H1 (cell line): ENCODE measurements around the gene SGMS1. TPM values are rescaled to one million over a fixed set of nuclear protein-coding genes. Genes with fewer than 3 reads are reported as not detected.

Source experiments
- CTCF ChIA-PET: fragments of 300-600 bp; sonication (Branson Sonifier 250); formaldehyde crosslinking; loops from one replicate; lab custom pipeline; 2021; ENCODE audit not compliant: partially characterized antibody; lab: Charles Lee
- POLR2A ChIA-PET: fragments of 300-600 bp; sonication (Branson Sonifier 250); formaldehyde crosslinking; loops from one replicate; lab custom pipeline; 2021; ENCODE audit warnings: inconsistent platforms; ENCODE audit not compliant: partially characterized antibody; lab: Charles Lee
- DNase-seq, 2 experiments: peaks; one replicate each; pipeline versions ENCODE4 v3.0.0 to v3.0.0-alpha.2; 2010 to 2022; ENCODE audit warnings: low spot score in 2 of 2, low read depth in 1 of 2, mixed read lengths in 1 of 2
- FAIRE-seq: peaks from 2 replicates; lab custom pipeline; 2011; peaks lifted over from hg19 to GRCh38; lab: Jason Lieb, UNC
- H2AFZ ChIP-seq: 2 replicates; pipeline ENCODE4 v1.8.1; 2012; ENCODE audit warnings: low read length, inconsistent platforms
- H2AK5ac ChIP-seq: 2 replicates; pipeline ENCODE4 v1.6.1; 2013; ENCODE audit warnings: low read depth, low read length
- H2BK120ac ChIP-seq: replicated peaks from 2 replicates; pipeline ENCODE3; 2013; ENCODE audit warnings: low read depth, low read length, inconsistent platforms
- H2BK12ac ChIP-seq: 2 replicates; pipeline ENCODE4 v1.6.1; 2013; ENCODE audit warnings: low read depth, low read length
- H2BK15ac ChIP-seq: 2 replicates; pipeline ENCODE4 v1.6.1; 2013; ENCODE audit warnings: low read length
- H2BK20ac ChIP-seq: 2 replicates; pipeline ENCODE4 v1.6.1; 2013; ENCODE audit warnings: low read length
- H2BK5ac ChIP-seq: 2 replicates; pipeline ENCODE4 v1.6.1; 2013; ENCODE audit warnings: low read depth, low read length
- H3K14ac ChIP-seq: 2 replicates; pipeline ENCODE4 v1.6.1; 2013; ENCODE audit warnings: inconsistent platforms; ENCODE audit not compliant: insufficient read length
- H3K18ac ChIP-seq: 2 replicates; pipeline ENCODE4 v1.6.1; 2013; ENCODE audit warnings: low read length; ENCODE audit errors: extremely low read depth
- H3K23ac ChIP-seq: 2 replicates; pipeline ENCODE4 v1.6.1; 2013; ENCODE audit warnings: inconsistent platforms; ENCODE audit not compliant: insufficient read length
- H3K23me2 ChIP-seq: 2 replicates; pipeline ENCODE4 v1.6.1; 2013; ENCODE audit warnings: low read depth, low read length
- H3K27ac ChIP-seq: 2 replicates; pipeline ENCODE4 v1.6.1; 2011; ENCODE audit warnings: low read depth, low read length, inconsistent platforms
- H3K27me3 ChIP-seq, 4 experiments: replicated peaks in 1 of 4; 1 replicate in 1 of 4; 2 replicates in 3 of 4; pipeline versions ENCODE4 v1.6.1 to v1.8.1; 2011 to 2013; ENCODE audit warnings: low read length in 3 of 4, mild to moderate bottlenecking in 3 of 4, inconsistent platforms in 2 of 4, mixed read lengths in 2 of 4, moderate library complexity in 1 of 4; ENCODE audit not compliant: control insufficient read depth in 3 of 4, insufficient read depth in 3 of 4; ENCODE audit errors: extremely low read depth in 1 of 4
- H3K36me3 ChIP-seq, 4 experiments: 2 replicates each; pipeline versions ENCODE4 v1.6.1 to v1.8.1; 2011 to 2013; ENCODE audit warnings: mild to moderate bottlenecking in 4 of 4, low read length in 3 of 4, moderate library complexity in 2 of 4, control low read depth in 1 of 4, inconsistent platforms in 1 of 4; ENCODE audit not compliant: insufficient read depth in 4 of 4, control insufficient read depth in 2 of 4
- H3K4ac ChIP-seq: replicated peaks from 2 replicates; pipeline ENCODE3; 2013; ENCODE audit warnings: low read length, low read depth, mixed read lengths, inconsistent platforms; ENCODE audit not compliant: insufficient read length
- H3K4me1 ChIP-seq, 4 experiments: replicated peaks in 1 of 4; 1 replicate in 1 of 4; 2 replicates in 3 of 4; pipeline versions ENCODE4 v1.6.1 to v1.8.1; 2011 to 2013; ENCODE audit warnings: low read length in 3 of 4, inconsistent platforms in 2 of 4, mixed read lengths in 1 of 4; ENCODE audit not compliant: insufficient read depth in 4 of 4, control insufficient read depth in 3 of 4
- H3K4me2 ChIP-seq, 2 experiments: 2 replicates each; pipeline versions ENCODE4 v1.6.1 to v1.8.1; 2011 to 2013; ENCODE audit warnings: low read depth in 2 of 2, low read length in 2 of 2, control low read depth in 1 of 2, inconsistent platforms in 1 of 2, mild to moderate bottlenecking in 1 of 2; ENCODE audit not compliant: insufficient read depth in 1 of 2
- H3K4me3 ChIP-seq, 4 experiments: fragments of 200-600, 300-600 bp in 1 of 4; sonication (generic), shearing (Covaris generic), sonication (Bioruptor Twin) in 1 of 4; 2 replicates each; pipeline versions ENCODE4 v1.5.1 to v1.8.1; 2011 to 2016; ENCODE audit warnings: low read length in 4 of 4, low read depth in 3 of 4, control low read depth in 2 of 4, inconsistent platforms in 2 of 4, mild to moderate bottlenecking in 2 of 4, mixed read lengths in 1 of 4, moderate library complexity in 1 of 4; ENCODE audit not compliant: insufficient read depth in 2 of 4; ENCODE audit errors: extremely low read depth in 1 of 4
- H3K56ac ChIP-seq: replicated peaks from 2 replicates; pipeline ENCODE3; 2013; ENCODE audit warnings: low read depth, mild to moderate bottlenecking, mixed read lengths, low read length, inconsistent platforms; ENCODE audit not compliant: insufficient read length
- H3K79me1 ChIP-seq: 2 replicates; pipeline ENCODE4 v1.6.1; 2013; ENCODE audit warnings: low read depth, low read length, control low read depth
- H3K79me2 ChIP-seq, 2 experiments: 2 replicates each; pipeline versions ENCODE4 v1.6.1 to v1.8.1; 2012 to 2013; ENCODE audit warnings: low read length in 2 of 2, mild to moderate bottlenecking in 2 of 2, inconsistent platforms in 1 of 2; ENCODE audit not compliant: insufficient read depth in 2 of 2, control insufficient read depth in 1 of 2
- H3K9ac ChIP-seq, 4 experiments: replicated peaks in 1 of 4; 1 replicate in 1 of 4; 2 replicates in 3 of 4; pipeline versions ENCODE4 v1.6.1 to v1.8.1; 2011 to 2013; ENCODE audit warnings: low read depth in 3 of 4, low read length in 3 of 4, control low read depth in 2 of 4, mild to moderate bottlenecking in 2 of 4, moderate library complexity in 2 of 4, inconsistent platforms in 1 of 4; ENCODE audit errors: extremely low read depth in 1 of 4
- H3K9me3 ChIP-seq, 2 experiments: 2 replicates each; pipeline versions ENCODE4 v1.6.1 to v1.8.1; 2012 to 2013; ENCODE audit warnings: mild to moderate bottlenecking in 2 of 2, moderate library complexity in 2 of 2, control low read depth in 1 of 2, inconsistent platforms in 1 of 2, low read depth in 1 of 2, low read length in 1 of 2, mixed read lengths in 1 of 2; ENCODE audit not compliant: insufficient read depth in 2 of 2
- H4K20me1 ChIP-seq, 2 experiments: replicated peaks in 1 of 2; 2 replicates each; pipeline versions ENCODE3 to v1.8.1; 2011 to 2013; ENCODE audit warnings: inconsistent platforms in 2 of 2, low read length in 2 of 2, mild to moderate bottlenecking in 1 of 2; ENCODE audit not compliant: insufficient read depth in 2 of 2, control insufficient read depth in 1 of 2
- H4K5ac ChIP-seq: 2 replicates; pipeline ENCODE4 v1.6.1; 2013; ENCODE audit warnings: low read length, low read depth, mixed read lengths, inconsistent platforms; ENCODE audit not compliant: insufficient read length
- H4K8ac ChIP-seq: 2 replicates; pipeline ENCODE4 v1.8.0; 2013; ENCODE audit warnings: mild to moderate bottlenecking, moderate library complexity, low read length, inconsistent platforms; ENCODE audit not compliant: insufficient read depth; ENCODE audit errors: extremely low read depth
- H4K91ac ChIP-seq: replicated peaks from 2 replicates; pipeline ENCODE3; 2013; ENCODE audit warnings: low read length, mixed read lengths, inconsistent platforms; ENCODE audit not compliant: insufficient read length
- ASH2L ChIP-seq: fragments of 200-600, 300-600 bp; sonication (generic); IDR thresholded peaks from one replicate; pipeline ENCODE4 v1.7.1; 2017; ENCODE audit warnings: low read length
- GTF2F1 ChIP-seq: IDR thresholded peaks from 2 replicates; pipeline ENCODE4 v1.6.1; 2012; ENCODE audit warnings: low read depth, low read length, improper control_type of control experiment, borderline replicate concordance
- HDAC6 ChIP-seq: IDR thresholded peaks from one replicate; pipeline ENCODE4 v1.7.1; 2012; ENCODE audit warnings: low read depth, mild to moderate bottlenecking, inconsistent platforms, low read length, moderate library complexity
- MAFK ChIP-seq: IDR thresholded peaks from 2 replicates; pipeline ENCODE4 v1.6.1; 2012; ENCODE audit warnings: low read depth, mild to moderate bottlenecking, improper control_type of control experiment, low read length
- POU5F1 ChIP-seq: IDR thresholded peaks from 2 replicates; pipeline ENCODE4 v1.6.1; 2011; ENCODE audit warnings: low read depth, mild to moderate bottlenecking, low read length, moderate library complexity
- SRF ChIP-seq: IDR thresholded peaks from 2 replicates; pipeline ENCODE4 v1.6.1; 2011; ENCODE audit warnings: mild to moderate bottlenecking, low read depth, low read length, moderate library complexity
- WGBS, 2 experiments: shearing (Covaris generic) in 1 of 2; methylation state at CpG; one replicate each; pipeline versions ENCODE4 v1.1.6 to v1.1.7; 2013 to 2015; ENCODE audit warnings: low lambda C conversion rate in 2 of 2, mixed read lengths in 2 of 2, inconsistent platforms in 1 of 2, low coverage in 1 of 2, missing lambda C conversion rate in 1 of 2; ENCODE audit not compliant: insufficient replicate concordance in 2 of 2, insufficient coverage in 1 of 2, insufficient read length in 1 of 2; ENCODE audit errors: extremely low coverage in 1 of 2, missing lambda C conversion rate in 1 of 2; 5-methylcytosine and 5-hydroxymethylcytosine counted together
- polyA plus RNA-seq, 7 experiments: library from polyadenylated mRNA; depleted of rRNA in 3 of 7; stranded (reverse) in 5 of 7; unstranded in 2 of 7; fragments of >200 nt in 5 of 7; fragments of 200-250 nt in 2 of 7; gene quantifications; 1 replicate in 5 of 7; 2 replicates in 1 of 7; 4 replicates in 1 of 7; pipeline versions ENCODE4 v1.2.1 to v1.2.3, GENCODE V29; 2011 to 2013; ENCODE audit warnings: missing spikeins in 2 of 7, mixed read lengths in 2 of 7
- total RNA-seq: library from RNA; stranded (reverse); fragmentation: NEBNext Ultra II Directional; extraction: Animal tissue kit (Norgen Biotek cat#: 25700); gene quantifications from 2 replicates; pipeline ENCODE4 v1.2.1, GENCODE V29; 2021

The SGMS1 gene
- total and polyA plus RNA-seq, 2 of the 8 experiments (the other 6 are each of a cell fraction or from before 2014, with no cell fraction given) = 6.0 to 15.6 TPM

DNA sequence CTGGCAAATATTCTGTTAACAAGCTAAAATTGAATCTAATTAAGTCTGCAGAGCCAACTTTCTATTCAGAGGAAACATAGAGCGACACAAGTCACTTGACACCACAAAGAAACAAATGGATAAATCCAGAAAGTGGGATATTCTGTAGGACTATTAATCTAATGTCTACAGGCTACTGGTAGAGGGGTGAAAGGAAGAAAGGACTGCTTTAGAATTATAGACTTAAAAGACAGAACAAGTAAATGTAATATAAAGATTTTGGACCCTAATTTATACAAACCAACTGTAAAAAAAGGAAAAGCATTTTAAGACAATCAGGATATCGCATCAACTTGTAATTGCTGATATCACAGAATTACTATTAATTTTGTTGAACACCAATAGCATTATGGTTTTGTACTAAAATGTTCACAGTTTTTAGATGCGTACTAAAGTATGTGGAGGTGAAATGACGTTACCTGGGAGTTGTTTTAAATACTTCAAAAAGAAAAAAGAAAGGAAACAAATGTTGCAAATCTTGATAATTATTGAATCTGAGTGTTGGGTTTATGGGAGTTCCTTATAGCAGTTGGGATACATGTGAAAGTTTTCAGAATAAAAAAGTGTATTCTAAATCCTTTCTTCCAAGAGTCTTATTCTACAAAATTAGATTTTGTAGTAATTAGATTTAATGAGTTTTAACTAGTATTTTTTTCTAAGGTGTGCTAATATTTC lies 298.9 kb downstream of the SGMS1 start:
- Histone ChIP-seq H4K5ac (no peak overlapping the region), H2AK5ac (no peak overlapping the region), H4K91ac (no peak overlapping the region), H3K23ac (no peak overlapping the region), H3K9ac (no peak overlapping the region), H3K4ac (no peak overlapping the region), H3K14ac (no peak overlapping the region), H2BK12ac (no peak overlapping the region), H4K20me1 (no peaks in the 10 kb centered on the region), H3K79me2 (no peaks in the 10 kb centered on the region), H3K4me2 (peak overlapping the region in 1 of 2 experiments; percentile 44; a peak in 1 of 4 replicates), H3K79me1 (no peaks in the 10 kb centered on the region), H3K4me3 (no peak overlapping the region; a peak in 1 of 8 replicates), H3K27me3 (no peaks in the 10 kb centered on the region), H2AFZ (no peak overlapping the region), H4K8ac (no peak overlapping the region), H2BK20ac (no peak overlapping the region), H3K4me1 (peaks cover 3 to 10% (median 4%) of the 10 kb centered on the region in 4 experiments; a peak in 5 of 7 replicates), H3K23me2 (no peaks in the 10 kb centered on the region; the same call in 1 of the 2 replicates), H2BK5ac (no peak overlapping the region), H3K36me3 (no peaks in the 10 kb centered on the region), H3K18ac (no peak overlapping the region), H3K56ac (no peak overlapping the region), H2BK15ac (no peak overlapping the region), H2BK120ac (no peak overlapping the region), H3K27ac (no peak overlapping the region), H3K9me3 (no peaks in the 10 kb centered on the region)
- FAIRE-seq = no peak
- 87% methylated on average over 4 of the region's 4 CpGs; no CpG with 5 or more reads in 1 of the 2 experiments for WGBS, 2 experiments
- ChIA-PET CTCF (interaction anchor here (0.5 to 2.7 kb wide), 7 partner anchors 11 to 707 kb away, joined by 3 to 8 read pairs (median 5); no protein-coding TSS in a partner anchor), POLR2A (no interaction called here)
- DNase-seq = no peak
- TF ChIP-seq GTF2F1 (no peak), SRF (no peak), HDAC6 (no peak), POU5F1 (no peak), ASH2L (no peak), MAFK (no peak)
